ENCODE results near the gene KDM7A. TPM values are rescaled to one million over a fixed set of nuclear protein-coding genes. Genes with fewer than 3 reads are reported as not detected.

The KDM7A gene
- total RNA-seq, 6 donors from 2014 or later: 12.9 to 41.8 (median 18.2) TPM

DNA sequence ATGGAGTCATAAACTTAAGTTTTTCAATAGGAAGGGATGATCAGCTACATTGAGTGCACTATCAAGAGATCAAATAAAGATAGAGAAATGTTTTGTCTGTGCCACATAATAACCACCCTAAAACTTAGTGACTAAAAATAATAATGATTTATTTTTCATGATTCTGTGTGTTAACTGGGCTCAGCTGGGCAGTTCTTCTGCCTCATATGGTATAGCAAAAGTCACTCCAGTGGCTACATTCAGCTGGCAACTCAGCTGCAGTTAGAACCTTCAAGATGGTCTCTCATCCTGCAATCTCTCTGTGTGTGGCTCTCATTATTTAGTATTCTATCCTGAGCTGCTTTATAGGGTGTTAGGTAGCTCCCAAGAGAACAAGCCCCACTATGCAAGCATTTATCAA lies 106.2 kb downstream of the KDM7A start:
- H3K27ac ChIP-seq: no peak overlapping the region
- ATAC-seq (ENCODE audit: low FRiP score in 2 of 2) (no peak), DNase-seq (no peak)
- no peaks in the 10 kb centered on the region for H3K27me3 ChIP-seq
- peaks cover 7 to 18% (median 15%) of the 10 kb centered on the region in 4 donors for H3K9me3 ChIP-seq
- H3K4me3 ChIP-seq: no peak overlapping the region
- no peak for TF ChIP-seq POLR2AphosphoS5 (IDR thresholded peaks at IDR 0.05)
- no peak for TF ChIP-seq EP300 (IDR thresholded peaks at IDR 0.05)
- TF ChIP-seq POLR2A (IDR thresholded peaks at IDR 0.05): no peak
- TF ChIP-seq, protein P1, sequence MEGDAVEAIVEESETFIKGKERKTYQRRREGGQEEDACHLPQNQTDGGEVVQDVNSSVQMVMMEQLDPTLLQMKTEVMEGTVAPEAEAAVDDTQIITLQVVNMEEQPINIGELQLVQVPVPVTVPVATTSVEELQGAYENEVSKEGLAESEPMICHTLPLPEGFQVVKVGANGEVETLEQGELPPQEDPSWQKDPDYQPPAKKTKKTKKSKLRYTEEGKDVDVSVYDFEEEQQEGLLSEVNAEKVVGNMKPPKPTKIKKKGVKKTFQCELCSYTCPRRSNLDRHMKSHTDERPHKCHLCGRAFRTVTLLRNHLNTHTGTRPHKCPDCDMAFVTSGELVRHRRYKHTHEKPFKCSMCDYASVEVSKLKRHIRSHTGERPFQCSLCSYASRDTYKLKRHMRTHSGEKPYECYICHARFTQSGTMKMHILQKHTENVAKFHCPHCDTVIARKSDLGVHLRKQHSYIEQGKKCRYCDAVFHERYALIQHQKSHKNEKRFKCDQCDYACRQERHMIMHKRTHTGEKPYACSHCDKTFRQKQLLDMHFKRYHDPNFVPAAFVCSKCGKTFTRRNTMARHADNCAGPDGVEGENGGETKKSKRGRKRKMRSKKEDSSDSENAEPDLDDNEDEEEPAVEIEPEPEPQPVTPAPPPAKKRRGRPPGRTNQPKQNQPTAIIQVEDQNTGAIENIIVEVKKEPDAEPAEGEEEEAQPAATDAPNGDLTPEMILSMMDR (IDR thresholded peaks at IDR 0.05): no peak
- no peaks in the 10 kb centered on the region for H3K36me3 ChIP-seq
- H3K4me1 ChIP-seq: no peaks in the 10 kb centered on the region

DNA sequence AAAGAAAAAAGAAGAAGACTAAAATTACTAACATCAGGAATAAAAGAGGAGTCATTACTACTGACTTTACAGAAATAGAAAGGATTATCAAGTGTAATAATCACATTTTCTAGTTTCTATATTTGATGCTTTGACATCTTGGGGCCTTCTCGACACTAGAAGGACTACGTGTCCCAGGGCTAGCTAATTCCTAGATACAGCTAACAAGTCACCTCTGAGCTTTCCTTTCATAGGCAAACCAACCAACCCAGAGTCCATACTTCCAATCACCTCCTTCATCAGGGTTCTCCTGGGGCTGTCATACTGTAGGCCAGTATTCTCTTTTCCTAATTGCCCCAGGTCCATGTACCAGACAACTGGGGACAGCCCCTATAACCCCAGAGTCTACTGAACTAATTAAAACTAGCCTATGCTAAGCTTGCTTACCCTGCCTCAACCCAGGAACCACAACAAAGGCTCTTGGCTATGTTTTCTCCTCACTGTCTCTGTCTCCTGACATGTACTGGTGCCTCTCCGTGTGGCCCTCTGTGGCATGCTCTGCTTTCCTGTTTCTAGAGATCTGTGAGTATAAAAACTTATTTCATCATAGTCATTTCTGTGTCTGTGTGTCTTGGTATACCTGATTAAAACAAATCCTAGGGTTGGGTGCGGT lies 107.4 kb downstream of the KDM7A start:
- ATAC-seq (ENCODE audit: low FRiP score in 2 of 2) (no peak), DNase-seq (no peak)
- no peaks in the 10 kb centered on the region for H3K4me1 ChIP-seq
- H3K4me3 ChIP-seq: no peak overlapping the region
- TF ChIP-seq EP300 (IDR thresholded peaks at IDR 0.05): no peak
- no peak for TF ChIP-seq POLR2AphosphoS5 (IDR thresholded peaks at IDR 0.05)
- TF ChIP-seq, protein P1 (IDR thresholded peaks at IDR 0.05): no peak
- 93% methylated on average over 4 of the region's 4 CpGs for WGBS, 2 donors
- H3K27ac ChIP-seq: no peak overlapping the region
- no peaks in the 10 kb centered on the region for H3K27me3 ChIP-seq
- no peaks in the 10 kb centered on the region for H3K36me3 ChIP-seq
- H3K9me3 ChIP-seq: peaks cover 7 to 18% (median 15%) of the 10 kb centered on the region in 4 donors

DNA sequence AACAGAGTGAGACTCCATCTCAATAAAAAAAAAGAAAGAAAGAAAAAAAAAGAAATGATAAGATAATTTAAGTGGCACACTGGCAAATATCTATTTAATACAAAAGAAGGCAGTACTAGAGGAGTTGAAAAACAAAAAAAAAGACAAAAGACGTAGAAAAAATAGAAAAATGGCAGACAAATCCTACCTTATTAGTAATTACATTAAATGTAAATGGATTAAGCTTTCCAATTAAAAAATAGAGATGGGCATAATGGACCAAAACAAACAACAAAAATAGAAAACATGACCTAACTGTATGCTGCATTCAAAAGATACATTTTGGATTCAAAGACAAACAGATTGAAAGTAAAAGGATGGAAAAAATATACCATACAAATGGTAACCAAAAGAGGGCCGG lies 108.8 kb downstream of the KDM7A start:
- Histone ChIP-seq H3K4me1 (peaks cover 4 to 7% (median 6%) of the 10 kb centered on the region in 4 donors), H3K27ac (no peak overlapping the region), H3K36me3 (no peaks in the 10 kb centered on the region), H3K9me3 (peaks cover 7 to 18% (median 15%) of the 10 kb centered on the region in 4 donors), H3K27me3 (no peaks in the 10 kb centered on the region), H3K4me3 (no peak overlapping the region)
- WGBS, 2 donors: 47 to 94% methylated on average over 2 of the region's 2 CpGs
- no peak for DNase-seq
- ATAC-seq (ENCODE audit: low FRiP score in 2 of 2): no peak
- TF ChIP-seq, protein P1 (IDR thresholded peaks at IDR 0.05): no peak
- TF ChIP-seq POLR2A (IDR thresholded peaks at IDR 0.05) (no peak), POLR2AphosphoS5 (IDR thresholded peaks at IDR 0.05) (no peak), EP300 (IDR thresholded peaks at IDR 0.05) (no peak)

DNA sequence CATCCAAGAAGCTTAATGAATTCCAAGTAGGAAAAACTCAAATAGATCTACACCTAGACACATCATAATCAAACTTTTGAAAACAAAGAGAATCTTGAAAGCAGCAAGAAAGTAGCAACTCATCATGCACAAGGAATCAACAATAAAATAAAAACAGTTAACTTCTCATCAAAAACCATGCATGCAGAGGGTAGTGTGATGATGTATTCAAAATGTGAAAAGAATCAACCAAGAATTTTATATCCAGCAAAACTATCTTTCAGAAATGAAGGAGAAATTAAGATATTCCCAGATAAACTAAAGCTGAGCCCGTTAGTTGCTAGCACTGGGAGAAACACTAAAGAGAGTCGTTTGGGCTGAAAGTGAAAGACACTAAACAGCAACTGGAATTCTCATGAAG lies 109.7 kb downstream of the KDM7A start:
- DNase-seq (no peak), ATAC-seq (ENCODE audit: low FRiP score in 2 of 2) (no peak)
- H3K27ac ChIP-seq: no peak overlapping the region
- H3K36me3 ChIP-seq: no peaks in the 10 kb centered on the region
- H3K9me3 ChIP-seq: peaks cover 7 to 18% (median 15%) of the 10 kb centered on the region in 4 donors
- TF ChIP-seq EP300 (IDR thresholded peaks at IDR 0.05) (no peak), POLR2A (IDR thresholded peaks at IDR 0.05) (no peak), POLR2AphosphoS5 (IDR thresholded peaks at IDR 0.05) (no peak)
- TF ChIP-seq, protein P1 (IDR thresholded peaks at IDR 0.05): no peak
- H3K4me1 ChIP-seq: peaks cover 4 to 9% (median 6%) of the 10 kb centered on the region in 4 donors
- H3K4me3 ChIP-seq: no peak overlapping the region
- WGBS, 2 donors: 49 to 96% methylated on average over 2 of the region's 2 CpGs
- H3K27me3 ChIP-seq: no peaks in the 10 kb centered on the region

Data from upper lobe of left lung (tissue), 6 donors.